Pulmonary artery endothelial cell (primary cell): Measurements from ENCODE around the gene CEP55. TPM values are rescaled to one million over a fixed set of nuclear protein-coding genes. Genes with fewer than 3 reads are reported as not detected.

ENCODE experiments used
- DNase-seq: peaks from one replicate; pipeline ENCODE4 v3.0.0-alpha.2; 2011; ENCODE audit warnings: low read depth, low spot score
- total RNA-seq: library from RNA; depleted of rRNA; stranded (reverse); fragments of >200 nt; gene quantifications from 2 replicates; pipeline ENCODE4 v1.2.3, GENCODE V29; 2014

Gene CEP55
- total RNA-seq, 1 donor from 2014 or later = 43.5 TPM

GRCh38 chr10:93560541-93560940, 64.1 kb downstream of the CEP55 start:
- no peak for DNase-seq

GRCh38 chr10:93565446-93565845, 69.0 kb downstream of the CEP55 start:
- no peak for DNase-seq

GRCh38 chr10:93566435-93567276, 70.2 kb downstream of the CEP55 start, which contains the start of gene FFAR4:
FFAR4 (plus strand) TSS chr10:93566665; CDS start chr10:93566721, 56 bp downstream.
- no peak for DNase-seq

- no peak for DNase-seq
Observed at GRCh38 chr10:93567277-93568104, 71.1 kb downstream of the CEP55 start.

- no peak for DNase-seq
Observed at GRCh38 chr10:93568105-93568390, 71.6 kb downstream of the CEP55 start.

GRCh38 chr10:93570383-93570782, 74.0 kb downstream of the CEP55 start:
- DNase-seq = no peak

GRCh38 chr10:93572606-93573005, 76.2 kb downstream of the CEP55 start:
- no peak for DNase-seq

GRCh38 chr10:93573051-93573909, 76.9 kb downstream of the CEP55 start:
- no peak for DNase-seq

GRCh38 chr10:93573924-93574323, 77.5 kb downstream of the CEP55 start:
- DNase-seq = no peak

GRCh38 chr10:93576888-93577287, 80.5 kb downstream of the CEP55 start:
- DNase-seq = no peak

GRCh38 chr10:93577565-93577964, 81.2 kb downstream of the CEP55 start:
- no peak for DNase-seq

Other genes with a start within 250 kb of the CEP55 start
- gene MYOF, start 14.3 kb upstream of the CEP55 start, total RNA-seq = 243 and 321 TPM in 2 replicates
- gene FFAR4, start 70.1 kb downstream of the CEP55 start, total RNA-seq = not detected in 2 replicates
- not detected in 2 replicates for gene RBP4, start 104.6 kb downstream of the CEP55 start, total RNA-seq
- not detected in 2 replicates for gene PDE6C, start 115.9 kb downstream of the CEP55 start, total RNA-seq
- gene FRA10AC1, start 206.0 kb downstream of the CEP55 start, total RNA-seq = 5.7 and 6.7 TPM in 2 replicates